ENCODE data around the gene NGEF.

DNA sequence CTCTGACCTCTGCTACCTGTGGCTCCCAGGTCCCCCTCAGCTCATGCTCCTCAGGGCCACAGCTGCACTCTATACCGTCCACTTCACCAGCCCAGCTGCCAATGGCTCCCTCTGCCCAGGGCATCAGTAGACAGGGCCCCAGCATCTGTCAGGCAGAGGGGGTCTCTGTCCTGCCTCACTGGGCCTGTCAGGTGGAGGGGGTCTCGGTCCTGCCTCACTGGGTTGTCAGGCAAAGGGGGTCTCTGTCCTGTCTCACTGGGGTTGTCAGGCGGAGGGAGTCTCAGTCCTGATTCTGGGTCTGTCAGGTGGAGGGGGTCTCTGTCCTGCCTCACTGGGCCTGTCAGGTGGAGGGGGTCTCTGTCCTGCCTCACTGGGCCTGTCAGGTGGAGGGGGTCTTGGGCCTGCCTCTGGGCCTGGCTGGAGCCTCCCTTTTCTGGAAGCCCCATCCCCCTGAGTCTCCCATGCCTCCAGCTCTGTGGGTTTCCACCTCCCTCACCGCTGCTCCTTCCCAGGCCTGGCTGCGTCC, 123.1 kb downstream of the NGEF start:
- TF ChIP-seq CTCF (IDR thresholded peaks at IDR 0.05) (no peak), POLR2A (IDR thresholded peaks at IDR 0.05) (no peak)

Data from adrenal gland (tissue), 5 donors.